ENCODE data around the gene LIME1. TPM values are rescaled to one million over a fixed set of nuclear protein-coding genes. Genes with fewer than 3 reads are reported as not detected.

The LIME1 gene
- total RNA-seq, 1 experiment from 2014 or later, result 4.5 TPM

- peak overlapping the region; percentile 89 for H3K27ac Mint-ChIP-seq
- no peak overlapping the region for H3K4me3 Mint-ChIP-seq
- ATAC-seq (no peak), DNase-seq (ENCODE audit: low spot score) (no peak)
- TF ChIP-seq ZSCAN18 (CRISPR knock-in tag; IDR thresholded peaks at IDR 0.05), result no peak
- no peak for TF ChIP-seq ZNF138 (CRISPR knock-in tag; conservative IDR thresholded peaks at IDR 0.05)
- no peak for TF ChIP-seq USF2 (CRISPR knock-in tag; IDR thresholded peaks at IDR 0.05)
- no peak for TF ChIP-seq TEAD4 (CRISPR knock-in tag; IDR thresholded peaks at IDR 0.05)
- no peak for TF ChIP-seq ZBTB43 (CRISPR knock-in tag; IDR thresholded peaks at IDR 0.05)
- no peak for TF ChIP-seq E2F1 (CRISPR knock-in tag; IDR thresholded peaks at IDR 0.05)
- no peaks in the 10 kb centered on the region for H3K9me3 Mint-ChIP-seq
- POLR2A ChIA-PET, result no interaction called here
- peaks cover 1% of the 10 kb centered on the region for H3K4me1 Mint-ChIP-seq
- H3K27me3 Mint-ChIP-seq (ENCODE audit: low read depth), result no peaks in the 10 kb centered on the region
- CTCF ChIA-PET, result no interaction called here
- H3K36me3 Mint-ChIP-seq, result 0 out of 2 replicates have a peak, but pooled peaks cover 3% of the 10 kb centered on the region
These were observed 9.7 kb downstream of the LIME1 start for GRCh38 chr20:63745961-63746731.

GRCh38 chr20:63746751-63747315, 10.4 kb downstream of the LIME1 start:
- no peak overlapping the region for H3K4me3 Mint-ChIP-seq
- ATAC-seq (no peak), DNase-seq (ENCODE audit: low spot score) (no peak)
- no peak overlapping the region for H3K27ac Mint-ChIP-seq
- H3K4me1 Mint-ChIP-seq, result peaks cover 4% of the 10 kb centered on the region
- POLR2A ChIA-PET, result no interaction called here
- no peaks in the 10 kb centered on the region for H3K9me3 Mint-ChIP-seq
- CTCF ChIA-PET, result interaction anchor here (0.9 kb wide), 1 partner anchor 28 kb away, joined by 3 read pairs; no protein-coding TSS in a partner anchor
- 0 out of 2 replicates have a peak, but pooled peaks cover 3% of the 10 kb centered on the region for H3K36me3 Mint-ChIP-seq
- H3K27me3 Mint-ChIP-seq (ENCODE audit: low read depth), result no peaks in the 10 kb centered on the region
- TF ChIP-seq AFF4 (CRISPR knock-in tag; IDR thresholded peaks at IDR 0.05; ENCODE audit: borderline replicate concordance), result no peak
- no peak for TF ChIP-seq ZNF317 (CRISPR knock-in tag; IDR thresholded peaks at IDR 0.05; ENCODE audit: borderline replicate concordance, low read depth)
- no peak for TF ChIP-seq USF2 (CRISPR knock-in tag; IDR thresholded peaks at IDR 0.05)
- no peak for TF ChIP-seq NFE2L1 (CRISPR knock-in tag; IDR thresholded peaks at IDR 0.05)
- TF ChIP-seq ZNF532 (CRISPR knock-in tag; IDR thresholded peaks at IDR 0.05; ENCODE audit: borderline replicate concordance), result no peak
- TF ChIP-seq ZBTB21 (CRISPR knock-in tag; IDR thresholded peaks at IDR 0.05; ENCODE audit: borderline replicate concordance), result no peak
- TF ChIP-seq ETV6 (CRISPR knock-in tag; IDR thresholded peaks at IDR 0.05), result no peak
- no peak for TF ChIP-seq ZNF121 (CRISPR knock-in tag; IDR thresholded peaks at IDR 0.05)
- no peak for TF ChIP-seq CBFB (CRISPR knock-in tag; IDR thresholded peaks at IDR 0.05; ENCODE audit: low read depth)
- TF ChIP-seq NFATC4 (CRISPR knock-in tag; IDR thresholded peaks at IDR 0.05), result no peak
- no peak for TF ChIP-seq OVOL2 (CRISPR knock-in tag; IDR thresholded peaks at IDR 0.05; ENCODE audit: borderline replicate concordance)
- TF ChIP-seq E2F4 (CRISPR knock-in tag; IDR thresholded peaks at IDR 0.05; ENCODE audit: borderline replicate concordance, low read depth), result no peak
- no peak for TF ChIP-seq SP1 (CRISPR knock-in tag; conservative IDR thresholded peaks at IDR 0.05)

Measured in WTC11 (cell line).